K562 (cell line): ENCODE measurements around the gene PLA2G2E. TPM values are rescaled to one million over a fixed set of nuclear protein-coding genes. Genes with fewer than 3 reads are reported as not detected.

Experiments used
- ATAC-seq: fragments of 200-7000 bp; cut with Tn5 transposase; 3 replicates; pipeline ENCODE4 v1.9.1; 2020; ENCODE audit warnings: moderate library complexity
- BruUV-seq: library from RNA; stranded (reverse); fragments of 400-500 nt; replicated peaks from 2 replicates; lab custom pipeline; 2021; lab: Mats Ljungman, UMichigan
- CTCF ChIA-PET: fragments of 300-600 bp; formaldehyde crosslinking; extraction: SDS; loops from one replicate; lab custom pipeline; 2021; ENCODE audit warnings: low intra/inter-chr PET ratio; lab: Yijun Ruan, JAX
- POLR2A ChIA-PET: fragments of 300-600, 350-650 bp; sonication (Branson Sonifier 250); formaldehyde crosslinking; extraction: SDS; loops from one replicate; lab custom pipeline; 2021; ENCODE audit warnings: antibody characterized with exemption, inconsistent platforms; lab: Yijun Ruan, JAX
- DNase-seq, 4 experiments: peaks; one replicate each; pipeline versions ENCODE4 v3.0.0 to v3.0.0-alpha.2; 2011 to 2018; ENCODE audit warnings: low spot score in 3 of 4, mixed read lengths in 3 of 4; ENCODE audit errors: extremely low read depth in 1 of 4
- FAIRE-seq: peaks from 2 replicates; lab custom pipeline; 2011; peaks lifted over from hg19 to GRCh38; lab: Jason Lieb, UNC
- H2AFZ ChIP-seq: 2 replicates; pipeline ENCODE4 v1.6.0; 2011; ENCODE audit warnings: low read depth, low read length, control low read depth, inconsistent platforms
- H3K27ac ChIP-seq: fragments of 200-600 bp; 3 replicates; pipeline ENCODE4 v1.8.0; 2011; ENCODE audit warnings: low read depth, mild to moderate bottlenecking, control low read depth, inconsistent platforms, low read length, moderate library complexity, mixed read lengths; ENCODE audit errors: extremely low read depth
- H3K27me3 ChIP-seq, 2 experiments: fragments of 300-600 bp in 1 of 2; 2 replicates in 1 of 2; 3 replicates in 1 of 2; pipeline versions ENCODE4 v1.6.0 to v1.8.0; 2011; ENCODE audit warnings: inconsistent platforms in 2 of 2, low read length in 2 of 2, mild to moderate bottlenecking in 1 of 2, mixed read lengths in 1 of 2, moderate library complexity in 1 of 2; ENCODE audit not compliant: control insufficient read depth in 2 of 2, insufficient read depth in 2 of 2
- H3K36me3 ChIP-seq: fragments of 300-600 bp; 3 replicates; pipeline ENCODE4 v1.8.0; 2011; ENCODE audit warnings: mild to moderate bottlenecking, low read length, inconsistent platforms; ENCODE audit not compliant: control insufficient read depth, insufficient read depth
- H3K4me1 ChIP-seq, 2 experiments: fragments of 200-600 bp in 1 of 2; replicated peaks in 1 of 2; 2 replicates in 1 of 2; 3 replicates in 1 of 2; pipeline versions ENCODE4 v1.5.1 to v1.8.0; 2011; ENCODE audit warnings: inconsistent platforms in 2 of 2, low read length in 2 of 2, mild to moderate bottlenecking in 1 of 2, mixed read lengths in 1 of 2, moderate library complexity in 1 of 2; ENCODE audit not compliant: control insufficient read depth in 2 of 2, insufficient read depth in 2 of 2
- H3K4me2 ChIP-seq: 2 replicates; pipeline ENCODE4 v1.6.1; 2011; ENCODE audit warnings: low read length, control low read depth, inconsistent platforms, mixed read lengths; ENCODE audit not compliant: insufficient read depth
- H3K4me3 ChIP-seq: fragments of 200-600 bp; sonication (generic), shearing (Covaris generic); 2 replicates; pipeline ENCODE4 v1.5.1; 2016; ENCODE audit warnings: control low read depth, inconsistent platforms
- H3K79me2 ChIP-seq: fragments of 200-600 bp; 3 replicates; pipeline ENCODE4 v1.8.0; 2011; ENCODE audit warnings: low read length, inconsistent platforms; ENCODE audit not compliant: control insufficient read depth, insufficient read depth
- H3K9ac ChIP-seq, 2 experiments: 2 replicates each; pipeline versions ENCODE4 v1.6.0 to v1.6.1; 2011; ENCODE audit warnings: low read depth in 2 of 2, low read length in 2 of 2, control low read depth in 1 of 2, inconsistent platforms in 1 of 2, mild to moderate bottlenecking in 1 of 2, mixed read lengths in 1 of 2; ENCODE audit not compliant: insufficient read depth in 1 of 2
- H3K9me1 ChIP-seq: one replicate; pipeline ENCODE4 v1.6.0; 2011; ENCODE audit warnings: inconsistent platforms, mild to moderate bottlenecking, low read length, moderate library complexity; ENCODE audit not compliant: control insufficient read depth, insufficient read depth
- H3K9me3 ChIP-seq: replicated peaks from 2 replicates; pipeline ENCODE4 v1.5.1; 2011; ENCODE audit warnings: low read depth, low read length, inconsistent platforms; ENCODE audit not compliant: control insufficient read depth, insufficient read depth
- H4K20me1 ChIP-seq: replicated peaks from 2 replicates; pipeline ENCODE4 v1.6.1; 2011; ENCODE audit warnings: low read length, inconsistent platforms, mixed read lengths; ENCODE audit not compliant: control insufficient read depth, insufficient read depth
- BRD4 ChIP-seq: fragments of 200-600 bp; sonication (generic); IDR thresholded peaks from 2 replicates; pipeline ENCODE4 v1.6.1; 2017; ENCODE audit warnings: inconsistent platforms
- CBFA2T2 ChIP-seq: fragments of 450-650 bp; conservative IDR thresholded peaks from 2 replicates; pipeline ENCODE4 v1.6.1; 2017; ENCODE audit warnings: mild to moderate bottlenecking
- E2F6 ChIP-seq, 2 experiments: IDR thresholded peaks; 2 replicates each; pipeline ENCODE4 v1.6.1; 2011; ENCODE audit warnings: borderline replicate concordance in 1 of 2, control low read depth in 1 of 2, low read depth in 1 of 2, low read length in 1 of 2, mild to moderate bottlenecking in 1 of 2, mixed read lengths in 1 of 2, moderate library complexity in 1 of 2; ENCODE audit not compliant: insufficient read depth in 1 of 2, insufficient read length in 1 of 2, poor library complexity in 1 of 2, severe bottlenecking in 1 of 2; ENCODE audit errors: extremely low read depth in 1 of 2
- HDAC8 ChIP-seq: fragments of 450-650 bp; IDR thresholded peaks from 2 replicates; pipeline ENCODE4 v1.6.1; 2016; ENCODE audit warnings: mild to moderate bottlenecking, missing genetic modification characterization, moderate library complexity, missing compliant biosample characterization
- MTA1 ChIP-seq: fragments of 450-650 bp; IDR thresholded peaks from 2 replicates; pipeline ENCODE4 v1.6.1; 2017; ENCODE audit warnings: borderline replicate concordance
- MTA2 ChIP-seq: fragments of 450-650 bp; IDR thresholded peaks from 2 replicates; pipeline ENCODE4 v1.6.1; 2016; ENCODE audit warnings: low read depth
- PKNOX1 ChIP-seq: fragments of 450-650 bp; IDR thresholded peaks from 2 replicates; pipeline ENCODE4 v1.6.1; 2016
- RFX5 ChIP-seq: IDR thresholded peaks from 2 replicates; pipeline ENCODE4 v1.6.1; 2011; ENCODE audit warnings: low read depth, mild to moderate bottlenecking, improper control_type of control experiment, low read length
- SIX5 ChIP-seq, 2 experiments: IDR thresholded peaks; 2 replicates each; pipeline ENCODE4 v1.6.1; 2011; ENCODE audit warnings: low read length in 2 of 2, borderline replicate concordance in 1 of 2, low read depth in 1 of 2, mild to moderate bottlenecking in 1 of 2, moderate library complexity in 1 of 2; ENCODE audit not compliant: insufficient read depth in 1 of 2
- STAT5A ChIP-seq: IDR thresholded peaks from 2 replicates; pipeline ENCODE4 v1.6.1; 2012; ENCODE audit warnings: low read length, inconsistent platforms, borderline replicate concordance
- USF2 ChIP-seq: sonication (generic); formaldehyde crosslinking; IDR thresholded peaks from 2 replicates; pipeline ENCODE4 v1.5.0; 2020; ENCODE audit warnings: missing genetic modification reagents
- WGBS: fragments of 100-300 bp; shearing (Covaris generic); methylation state at CpG from one replicate; pipeline ENCODE4 v1.1.6; 2016; ENCODE audit warnings: low coverage, mixed read lengths; ENCODE audit not compliant: insufficient coverage; ENCODE audit errors: missing lambda C conversion rate; 5-methylcytosine and 5-hydroxymethylcytosine counted together
- in situ Hi-C: fragments of 300-500 bp; cut with MboI; formaldehyde crosslinking; loops from 4 replicates; pipeline ENCODE4 v1.15.0; 2018; ENCODE audit warnings: inconsistent platforms, mixed read lengths
- intact Hi-C: fragments of 100-400 bp; cut with micrococcal nuclease; formaldehyde crosslinking; loops from 2 replicates; pipeline ENCODE4 v1.14.2; 2022
- polyA plus RNA-seq, 8 experiments: library from polyadenylated mRNA; depleted of rRNA in 4 of 8; stranded (reverse) in 5 of 8; unstranded in 3 of 8; fragments of >200 nt; fragmentation: Nextera tagmentation in 2 of 8; fragmentation: Illumina TruSeq in 1 of 8; extraction: Ambion mirVana in 2 of 8; extraction: Trizol in 1 of 8; gene quantifications; 2 replicates each; pipeline versions ENCODE4 v1.2.1 to v1.2.3, GENCODE V29; 2011 to 2014; ENCODE audit warnings: inconsistent platforms in 1 of 8, missing spikeins in 1 of 8
- total RNA-seq, 7 experiments: library from RNA; depleted of rRNA in 6 of 7; stranded (reverse); fragments of >200 nt in 6 of 7; fragmentation: Illumina TruSeq in 2 of 7; extraction: Trizol in 2 of 7; gene quantifications; 2 replicates each; pipeline versions ENCODE4 v1.2.1 to v1.2.3, GENCODE V29; 2011 to 2021; ENCODE audit warnings: low replicate concordance in 1 of 7
- TF ChIP-seq, protein P1 (sequence below): fragments of 450-650 bp; formaldehyde crosslinking; IDR thresholded peaks from 2 replicates; pipeline ENCODE4 v1.4.0; 2020; ENCODE audit warnings: mild to moderate bottlenecking, mixed read lengths
- TF ChIP-seq, protein P2 (sequence below): sonication (generic); formaldehyde crosslinking; IDR thresholded peaks from 2 replicates; pipeline ENCODE4 v1.8.0; 2022; ENCODE audit warnings: missing genetic modification reagents, mild to moderate bottlenecking, borderline replicate concordance

Gene PLA2G2E
- total and polyA plus RNA-seq, 9 of the 15 experiments (the other 6 are each of a cell fraction or from before 2014, with no cell fraction given), result not detected

DNA sequence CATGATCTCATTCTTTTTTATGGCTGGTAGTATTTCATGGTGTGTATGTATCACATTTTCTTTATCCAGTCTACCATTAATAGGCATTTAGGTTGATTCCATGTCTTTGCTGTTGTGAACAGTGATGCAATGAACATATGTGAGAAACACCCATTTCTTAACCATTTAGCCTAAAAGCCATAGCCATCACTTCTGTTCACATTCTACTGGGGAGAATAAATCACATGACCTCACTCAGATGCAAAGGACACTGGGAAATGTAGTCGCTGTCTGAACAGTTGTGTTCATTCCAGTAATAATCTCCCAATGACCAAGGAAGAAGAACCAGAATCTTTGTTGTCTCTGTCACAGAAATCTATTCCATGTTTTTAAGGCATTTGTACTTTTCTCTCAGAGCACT, 15.1 kb upstream of the PLA2G2E start:
- 0 out of 5 replicates have a peak, but pooled peaks cover 0 to 12% of the 10 kb centered on the region in 2 experiments for H3K27me3 ChIP-seq
- intact Hi-C loops, result no loop called here
- ChIA-PET CTCF (no interaction called here), POLR2A (interaction anchor here (0.6 kb wide), 1 partner anchor 552 kb away, joined by 3 read pairs; no protein-coding TSS in a partner anchor)
- no peaks in the 10 kb centered on the region for H3K9me3 ChIP-seq
- BruUV-seq, result no TSS peak
- H3K79me2 ChIP-seq, result no peaks in the 10 kb centered on the region
- no peak overlapping the region for H3K4me2 ChIP-seq
- in situ Hi-C loops, result no loop called here
- DNase-seq (no peak), FAIRE-seq (no peak), ATAC-seq (peak; percentile 51; the same call in 1 of the 3 replicates)
- no peak overlapping the region for H3K27ac ChIP-seq
- no peak overlapping the region for H2AFZ ChIP-seq
- H3K9ac ChIP-seq, result no peak overlapping the region
- H4K20me1 ChIP-seq, result no peaks in the 10 kb centered on the region
- no peaks in the 10 kb centered on the region for H3K36me3 ChIP-seq
- H3K4me1 ChIP-seq, result no peaks in the 10 kb centered on the region
- no peak overlapping the region for H3K4me3 ChIP-seq
- H3K9me1 ChIP-seq, result no peaks in the 10 kb centered on the region
- WGBS, result 0% methylated on average over 1 of the region's 1 CpG
- TF ChIP-seq CBFA2T2 (0 out of 2 replicates have a peak, but pooled peaks have one; percentile 8), RFX5 (no peak), PKNOX1 (no peak), BRD4 (no peak), MTA2 (no peak), MTA1 (no peak), STAT5A (no peak), HDAC8 (tag) (no peak), SIX5 (IDR thresholded peaks at IDR 0.05; ENCODE audit: borderline replicate concordance in 1 of 2, insufficient read depth in 1 of 2, low read depth in 1 of 2, low read length in 2 of 2) (peak; percentile 37 to 43; a peak in 2 of 4 replicates), E2F6 (IDR thresholded peaks at IDR 0.05; ENCODE audit: borderline replicate concordance in 1 of 2, extremely low read depth in 1 of 2, insufficient read depth in 1 of 2, insufficient read length in 1 of 2, low read depth in 1 of 2, low read length in 1 of 2, poor library complexity in 1 of 2, severe bottlenecking in 1 of 2) (no peak), USF2 (peak; percentile 76)
- TF ChIP-seq, protein P1, sequence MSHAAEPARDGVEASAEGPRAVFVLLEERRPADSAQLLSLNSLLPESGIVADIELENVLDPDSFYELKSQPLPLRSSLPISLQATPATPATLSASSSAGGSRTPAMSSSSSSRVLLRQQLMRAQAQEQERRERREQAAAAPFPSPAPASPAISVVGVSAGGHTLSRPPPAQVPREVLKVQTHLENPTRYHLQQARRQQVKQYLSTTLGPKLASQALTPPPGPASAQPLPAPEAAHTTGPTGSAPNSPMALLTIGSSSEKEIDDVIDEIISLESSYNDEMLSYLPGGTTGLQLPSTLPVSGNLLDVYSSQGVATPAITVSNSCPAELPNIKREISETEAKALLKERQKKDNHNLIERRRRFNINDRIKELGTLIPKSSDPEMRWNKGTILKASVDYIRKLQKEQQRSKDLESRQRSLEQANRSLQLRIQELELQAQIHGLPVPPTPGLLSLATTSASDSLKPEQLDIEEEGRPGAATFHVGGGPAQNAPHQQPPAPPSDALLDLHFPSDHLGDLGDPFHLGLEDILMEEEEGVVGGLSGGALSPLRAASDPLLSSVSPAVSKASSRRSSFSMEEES (CRISPR knock-in tag), result peak; percentile 87
- TF ChIP-seq, protein P2, sequence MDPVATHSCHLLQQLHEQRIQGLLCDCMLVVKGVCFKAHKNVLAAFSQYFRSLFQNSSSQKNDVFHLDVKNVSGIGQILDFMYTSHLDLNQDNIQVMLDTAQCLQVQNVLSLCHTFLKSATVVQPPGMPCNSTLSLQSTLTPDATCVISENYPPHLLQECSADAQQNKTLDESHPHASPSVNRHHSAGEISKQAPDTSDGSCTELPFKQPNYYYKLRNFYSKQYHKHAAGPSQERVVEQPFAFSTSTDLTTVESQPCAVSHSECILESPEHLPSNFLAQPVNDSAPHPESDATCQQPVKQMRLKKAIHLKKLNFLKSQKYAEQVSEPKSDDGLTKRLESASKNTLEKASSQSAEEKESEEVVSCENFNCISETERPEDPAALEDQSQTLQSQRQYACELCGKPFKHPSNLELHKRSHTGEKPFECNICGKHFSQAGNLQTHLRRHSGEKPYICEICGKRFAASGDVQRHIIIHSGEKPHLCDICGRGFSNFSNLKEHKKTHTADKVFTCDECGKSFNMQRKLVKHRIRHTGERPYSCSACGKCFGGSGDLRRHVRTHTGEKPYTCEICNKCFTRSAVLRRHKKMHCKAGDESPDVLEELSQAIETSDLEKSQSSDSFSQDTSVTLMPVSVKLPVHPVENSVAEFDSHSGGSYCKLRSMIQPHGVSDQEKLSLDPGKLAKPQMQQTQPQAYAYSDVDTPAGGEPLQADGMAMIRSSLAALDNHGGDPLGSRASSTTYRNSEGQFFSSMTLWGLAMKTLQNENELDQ (CRISPR knock-in tag), result no peak
